Activated CD8-positive, alpha-beta T cell treated with anti-CD3 and anti-CD28 coated beads for 36 hours (primary cell): Measurements from ENCODE around the gene AGBL4. TPM values are rescaled to one million over a fixed set of nuclear protein-coding genes. Genes with fewer than 3 reads are reported as not detected.

Experiments used
- ATAC-seq: fragments of 200-7000 bp; cut with Tn5 transposase; one replicate; pipeline ENCODE4 v1.10.0; 2021; ENCODE audit warnings: mild to moderate bottlenecking, moderate library complexity
- CTCF ChIA-PET: fragments of 350-600 bp; sonication (Branson Sonifier 250); formaldehyde crosslinking; loops from one replicate; lab custom pipeline; 2021; ENCODE audit warnings: antibody characterized with exemption; lab: Charles Lee
- POLR2A ChIA-PET: fragments of 350-600 bp; sonication (Branson Sonifier 250); formaldehyde crosslinking; loops from one replicate; lab custom pipeline; 2021; ENCODE audit warnings: antibody characterized with exemption; lab: Charles Lee
- DNase-seq: peaks from one replicate; pipeline ENCODE4 v3.0.0-alpha.2; 2020
- H3K27ac Mint-ChIP-seq: one replicate; pipeline ENCODE4 v1.8.0; 2021; ENCODE audit warnings: mild to moderate bottlenecking, mixed read lengths
- H3K27me3 Mint-ChIP-seq: one replicate; pipeline ENCODE4 v1.8.0; 2021; ENCODE audit warnings: mixed read lengths
- H3K36me3 Mint-ChIP-seq: one replicate; pipeline ENCODE4 v1.8.0; 2021; ENCODE audit warnings: low read depth, mixed read lengths
- H3K4me1 Mint-ChIP-seq: one replicate; pipeline ENCODE4 v1.8.0; 2021; ENCODE audit warnings: low read depth, mixed read lengths
- H3K4me3 Mint-ChIP-seq: one replicate; pipeline ENCODE4 v1.8.0; 2021; ENCODE audit warnings: mild to moderate bottlenecking, moderate library complexity, mixed read lengths
- H3K9me3 Mint-ChIP-seq: one replicate; pipeline ENCODE4 v1.8.0; 2021; ENCODE audit warnings: mixed read lengths
- intact Hi-C: fragments of 100-400 bp; cut with micrococcal nuclease; formaldehyde crosslinking; loops from one replicate; pipeline ENCODE4 v1.10.0; 2022
- total RNA-seq, 2 experiments: library from RNA; stranded (reverse); gene quantifications; one replicate each; pipeline ENCODE4 v1.2.3, GENCODE V29; 2021
- TF ChIP-seq, protein P1 (sequence below): fragments of 200-600 bp; IDR thresholded peaks from one replicate; pipeline ENCODE4 v1.8.0; 2022; ENCODE audit warnings: antibody characterized with exemption, mild to moderate bottlenecking

AGBL4 gene
- total RNA-seq, 2 experiments from 2014 or later: 0.14 TPM; not detected in 1

DNA sequence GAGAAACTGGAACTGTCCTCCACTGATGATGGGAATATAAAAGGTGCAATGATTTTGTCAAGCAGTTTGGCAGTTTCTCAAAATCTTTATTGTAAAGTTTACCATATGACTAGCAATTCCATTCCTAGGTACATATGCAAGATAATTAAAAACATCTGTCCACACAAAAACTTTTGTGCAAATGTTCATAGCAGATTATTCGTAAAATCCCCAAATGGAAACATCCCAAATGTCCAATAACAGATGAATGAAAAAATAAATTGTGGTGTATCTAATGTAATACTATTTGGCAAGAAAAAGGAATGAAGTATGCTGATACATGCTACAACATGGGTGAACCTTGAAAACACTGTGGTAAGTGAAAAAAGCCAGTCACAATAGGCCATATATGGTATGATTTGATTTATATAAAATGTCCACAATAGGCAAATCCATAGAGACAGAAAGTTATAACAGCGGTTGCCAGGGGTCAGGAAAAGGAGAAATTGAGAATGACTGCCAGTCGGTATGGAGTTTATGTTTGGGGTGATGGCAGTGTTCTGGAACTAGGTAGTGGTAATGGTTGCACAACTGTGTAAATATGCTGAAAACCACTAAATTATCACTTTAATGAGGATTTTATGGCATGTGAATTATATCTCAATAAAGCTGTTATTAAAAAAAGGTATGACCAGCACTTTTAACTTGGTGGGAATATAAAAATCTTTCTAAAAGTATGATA is 1165.4 kb downstream of the AGBL4 start:
- Mint-ChIP-seq H3K27ac (no peak overlapping the region), H3K27me3 (peaks cover 9% of the 10 kb centered on the region), H3K4me1 (no peaks in the 10 kb centered on the region), H3K36me3 (no peaks in the 10 kb centered on the region), H3K9me3 (no peaks in the 10 kb centered on the region), H3K4me3 (no peak overlapping the region)
- ATAC-seq: no peak
- TF ChIP-seq, protein P1, sequence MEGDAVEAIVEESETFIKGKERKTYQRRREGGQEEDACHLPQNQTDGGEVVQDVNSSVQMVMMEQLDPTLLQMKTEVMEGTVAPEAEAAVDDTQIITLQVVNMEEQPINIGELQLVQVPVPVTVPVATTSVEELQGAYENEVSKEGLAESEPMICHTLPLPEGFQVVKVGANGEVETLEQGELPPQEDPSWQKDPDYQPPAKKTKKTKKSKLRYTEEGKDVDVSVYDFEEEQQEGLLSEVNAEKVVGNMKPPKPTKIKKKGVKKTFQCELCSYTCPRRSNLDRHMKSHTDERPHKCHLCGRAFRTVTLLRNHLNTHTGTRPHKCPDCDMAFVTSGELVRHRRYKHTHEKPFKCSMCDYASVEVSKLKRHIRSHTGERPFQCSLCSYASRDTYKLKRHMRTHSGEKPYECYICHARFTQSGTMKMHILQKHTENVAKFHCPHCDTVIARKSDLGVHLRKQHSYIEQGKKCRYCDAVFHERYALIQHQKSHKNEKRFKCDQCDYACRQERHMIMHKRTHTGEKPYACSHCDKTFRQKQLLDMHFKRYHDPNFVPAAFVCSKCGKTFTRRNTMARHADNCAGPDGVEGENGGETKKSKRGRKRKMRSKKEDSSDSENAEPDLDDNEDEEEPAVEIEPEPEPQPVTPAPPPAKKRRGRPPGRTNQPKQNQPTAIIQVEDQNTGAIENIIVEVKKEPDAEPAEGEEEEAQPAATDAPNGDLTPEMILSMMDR: no peak
- DNase-seq: no peak
- CTCF ChIA-PET: no interaction called here
- intact Hi-C loops: no loop called here
- POLR2A ChIA-PET: no interaction called here

DNA sequence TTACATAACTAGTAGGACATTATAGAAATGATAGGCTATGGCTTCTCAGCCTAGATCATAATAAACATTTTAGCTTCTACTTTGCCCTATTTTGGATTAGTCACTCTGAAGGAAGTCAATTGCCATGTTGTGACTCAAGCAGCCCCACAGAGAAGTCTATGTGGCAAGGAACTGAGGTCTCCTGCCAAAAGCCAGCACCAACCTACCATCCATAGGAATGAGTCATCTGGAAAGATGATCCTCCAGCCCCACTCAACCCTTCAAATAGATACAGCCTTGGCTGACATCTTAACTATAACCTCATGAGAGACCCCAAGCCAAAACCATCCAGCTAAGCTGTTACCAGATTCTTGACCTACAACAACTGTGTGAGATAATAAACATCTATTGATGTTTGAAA is 1170.7 kb downstream of the AGBL4 start:
- Mint-ChIP-seq H3K4me3 (no peak overlapping the region), H3K9me3 (no peaks in the 10 kb centered on the region), H3K36me3 (no peaks in the 10 kb centered on the region), H3K4me1 (no peaks in the 10 kb centered on the region), H3K27ac (no peak overlapping the region), H3K27me3 (peaks cover 5% of the 10 kb centered on the region)
- no peak for ATAC-seq
- TF ChIP-seq, protein P1: no peak
- intact Hi-C loops: no loop called here
- ChIA-PET CTCF (no interaction called here), POLR2A (no interaction called here)
- no peak for DNase-seq

DNA sequence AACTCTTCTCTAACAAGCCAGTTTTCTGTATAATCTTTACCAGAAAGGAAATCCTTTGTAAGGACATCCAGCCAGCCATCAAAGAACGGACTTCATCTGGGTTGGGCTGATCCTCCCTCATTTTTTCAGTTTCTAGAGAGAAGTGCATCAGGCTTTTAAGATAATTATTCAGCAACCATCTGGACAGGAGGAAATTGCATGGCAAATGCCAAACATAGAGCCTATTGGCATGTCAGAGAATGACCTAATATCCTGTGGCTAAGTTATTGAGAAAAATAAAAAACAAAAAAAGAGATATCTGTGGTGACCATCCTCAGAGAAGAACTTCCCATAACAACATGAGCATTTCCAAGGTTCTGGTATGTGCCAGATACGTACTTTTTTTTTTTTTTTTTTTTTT is 1172.1 kb downstream of the AGBL4 start:
- Mint-ChIP-seq H3K9me3 (no peaks in the 10 kb centered on the region), H3K4me3 (no peak overlapping the region), H3K36me3 (no peaks in the 10 kb centered on the region), H3K27me3 (peaks cover 4% of the 10 kb centered on the region), H3K27ac (no peak overlapping the region), H3K4me1 (no peaks in the 10 kb centered on the region)
- TF ChIP-seq, protein P1: no peak
- ChIA-PET CTCF (no interaction called here), POLR2A (no interaction called here)
- intact Hi-C loops: no loop called here
- ATAC-seq (no peak), DNase-seq (no peak)

DNA sequence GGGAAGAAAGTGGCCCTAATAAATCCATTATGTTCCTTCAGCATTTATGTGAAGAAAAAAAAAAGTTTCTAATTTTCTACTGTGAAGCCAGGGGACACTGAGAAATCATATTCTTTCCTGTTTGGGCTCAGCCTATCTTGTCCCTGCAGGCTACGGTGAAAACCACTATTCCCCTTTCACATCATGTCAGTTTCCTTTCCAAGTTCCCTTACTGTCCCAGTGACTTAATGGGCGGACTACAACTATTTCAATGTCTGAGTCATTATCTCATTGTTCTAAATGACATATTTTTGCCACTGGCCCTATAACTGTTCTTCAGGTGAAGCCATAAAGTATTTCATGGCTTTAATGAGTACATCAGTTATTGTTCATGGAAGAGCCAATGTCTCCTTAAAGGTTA is 1175.7 kb downstream of the AGBL4 start:
- no peaks in the 10 kb centered on the region for H3K36me3 Mint-ChIP-seq
- no peak overlapping the region for H3K4me3 Mint-ChIP-seq
- DNase-seq (no peak), ATAC-seq (no peak)
- TF ChIP-seq, protein P1: no peak
- no peaks in the 10 kb centered on the region for H3K27me3 Mint-ChIP-seq
- no peaks in the 10 kb centered on the region for H3K9me3 Mint-ChIP-seq
- CTCF ChIA-PET: no interaction called here
- no peak overlapping the region for H3K27ac Mint-ChIP-seq
- H3K4me1 Mint-ChIP-seq: no peaks in the 10 kb centered on the region
- intact Hi-C loops: no loop called here
- POLR2A ChIA-PET: no interaction called here

DNA sequence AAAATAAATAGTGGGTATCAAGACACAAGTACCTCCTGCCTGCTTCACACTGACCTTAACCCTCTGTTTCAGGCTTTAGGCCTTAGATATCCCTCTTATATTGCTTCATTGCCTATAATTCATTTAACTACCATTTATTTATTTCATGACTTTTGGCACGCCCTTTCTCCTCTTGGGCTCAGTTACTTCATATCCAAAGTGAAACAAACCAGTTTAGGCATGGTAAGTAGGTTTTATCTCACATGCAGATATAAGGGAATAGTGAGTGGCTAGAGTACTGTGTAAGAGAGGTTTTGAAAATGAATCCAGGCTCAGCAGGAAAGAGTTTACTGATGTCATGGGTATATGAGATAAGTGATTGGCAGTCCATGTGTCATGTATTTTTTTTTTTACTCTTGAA is 1177.3 kb downstream of the AGBL4 start:
- TF ChIP-seq, protein P1: no peak
- no peak overlapping the region for H3K27ac Mint-ChIP-seq
- H3K4me1 Mint-ChIP-seq: no peaks in the 10 kb centered on the region
- no peaks in the 10 kb centered on the region for H3K9me3 Mint-ChIP-seq
- H3K4me3 Mint-ChIP-seq: no peak overlapping the region
- no peaks in the 10 kb centered on the region for H3K27me3 Mint-ChIP-seq
- POLR2A ChIA-PET: no interaction called here
- ATAC-seq (no peak), DNase-seq (no peak)
- CTCF ChIA-PET: no interaction called here
- intact Hi-C loops: no loop called here
- H3K36me3 Mint-ChIP-seq: no peaks in the 10 kb centered on the region
